MM.1S (cell line): ENCODE measurements around the gene PJA1.

Source experiments
- CTCF ChIP-seq: fragments of 300-600 bp; sonication (generic); IDR thresholded peaks from 2 replicates; pipeline ENCODE4 v1.5.1; 2016; ENCODE audit warnings: antibody characterized with exemption, low read length, mixed read lengths
- EZH2 ChIP-seq: fragments of 300-600 bp; sonication (generic); optimal IDR thresholded peaks from 2 replicates; pipeline ENCODE3; 2017; ENCODE audit warnings: low read depth, mild to moderate bottlenecking, antibody characterized with exemption, low read length, mixed read lengths
- EZH2phosphoT487 ChIP-seq: fragments of 300-600 bp; sonication (generic); IDR thresholded peaks from 2 replicates; pipeline ENCODE4 v1.6.1; 2018; ENCODE audit warnings: antibody characterized with exemption, low read length

GRCh38 chrX:69210581-69210980 is 45.3 kb upstream of the PJA1 start:
- TF ChIP-seq CTCF (no peak), EZH2 (no peak), EZH2phosphoT487 (no peak)
